SK-N-SH (cell line): ENCODE data around the gene SLC33A1. TPM values are rescaled to one million over a fixed set of nuclear protein-coding genes. Genes with fewer than 3 reads are reported as not detected.

Experiments used
- CTCF ChIA-PET: fragments of 300-600, 350-600 bp; formaldehyde crosslinking; extraction: SDS; loops from one replicate; lab custom pipeline; 2021; lab: Yijun Ruan, JAX
- POLR2A ChIA-PET: fragments of 350-600 bp; sonication (Branson Sonifier 250); formaldehyde crosslinking; extraction: SDS; loops from one replicate; lab custom pipeline; 2020; ENCODE audit warnings: antibody characterized with exemption, inconsistent platforms; lab: Yijun Ruan, JAX
- DNase-seq: peaks from one replicate; pipeline ENCODE4 v3.0.0; 2012
- H2AFZ ChIP-seq: fragments of 200-600 bp; sonication (generic); 2 replicates; pipeline ENCODE4 v1.8.1; 2016; ENCODE audit warnings: antibody characterized with exemption, mild to moderate bottlenecking, low read depth
- H3F3A ChIP-seq: fragments of 200-600 bp; sonication (generic); replicated peaks from 2 replicates; pipeline ENCODE3; 2016; ENCODE audit warnings: antibody characterized with exemption, mild to moderate bottlenecking; ENCODE audit not compliant: insufficient read depth
- H3K27ac ChIP-seq, 2 experiments: fragments of 200-500 bp in 1 of 2; fragments of 200-600 bp in 1 of 2; sonication (Bioruptor generic) in 1 of 2; sonication (generic), shearing (Covaris generic) in 1 of 2; 2 replicates each; pipeline versions ENCODE4 v1.5.1 to v1.6.1; 2014 to 2016; ENCODE audit warnings: low read depth in 2 of 2, inconsistent platforms in 1 of 2, low read length in 1 of 2, mild to moderate bottlenecking in 1 of 2, mixed read lengths in 1 of 2
- H3K27me3 ChIP-seq: fragments of 200-600 bp; sonication (generic), shearing (Covaris generic); 2 replicates; pipeline ENCODE4 v1.6.1; 2016; ENCODE audit warnings: mixed run types; ENCODE audit not compliant: insufficient read depth
- H3K36me3 ChIP-seq, 2 experiments: fragments of 200-500 bp in 1 of 2; fragments of 200-600 bp in 1 of 2; sonication (Bioruptor generic) in 1 of 2; sonication (generic) in 1 of 2; replicated peaks in 1 of 2; 2 replicates each; pipeline versions ENCODE3 to v1.5.1; 2014 to 2016; ENCODE audit warnings: low read length in 1 of 2, mild to moderate bottlenecking in 1 of 2; ENCODE audit not compliant: insufficient read depth in 2 of 2, control insufficient read depth in 1 of 2
- H3K4me1 ChIP-seq, 2 experiments: fragments of 200-500 bp in 1 of 2; fragments of 200-600 bp in 1 of 2; sonication (Bioruptor generic) in 1 of 2; sonication (generic), shearing (Covaris generic) in 1 of 2; 2 replicates each; pipeline versions ENCODE4 v1.5.1 to v1.6.1; 2014 to 2016; ENCODE audit warnings: low read depth in 1 of 2, low read length in 1 of 2, mixed run types in 1 of 2; ENCODE audit not compliant: insufficient read depth in 2 of 2, control insufficient read depth in 1 of 2
- H3K4me2 ChIP-seq: fragments of 200-600 bp; sonication (generic), shearing (Covaris generic); 2 replicates; pipeline ENCODE4 v1.6.1; 2017; ENCODE audit warnings: mixed run types
- H3K4me3 ChIP-seq, 2 experiments: fragments of 200-500 bp in 1 of 2; fragments of 200-600 bp in 1 of 2; sonication (Bioruptor generic) in 1 of 2; sonication (generic), shearing (Covaris generic) in 1 of 2; 2 replicates each; pipeline versions ENCODE4 v1.5.1 to v1.8.1; 2014 to 2016; ENCODE audit warnings: low read depth in 2 of 2, inconsistent platforms in 1 of 2, low read length in 1 of 2, mild to moderate bottlenecking in 1 of 2, mixed read lengths in 1 of 2, moderate library complexity in 1 of 2
- H3K79me2 ChIP-seq: fragments of 200-600 bp; sonication (generic); 2 replicates; pipeline ENCODE4 v1.8.1; 2017; ENCODE audit warnings: mild to moderate bottlenecking; ENCODE audit not compliant: insufficient read depth
- H3K9ac ChIP-seq: fragments of 200-600 bp; sonication (generic); 2 replicates; pipeline ENCODE4 v1.6.1; 2017; ENCODE audit warnings: mixed run types
- H3K9me2 ChIP-seq: fragments of 200-600 bp; sonication (generic); 2 replicates; pipeline ENCODE4 v1.6.1; 2017; ENCODE audit warnings: mixed run types
- H3K9me3 ChIP-seq: fragments of 200-600 bp; sonication (generic); 2 replicates; pipeline ENCODE4 v1.6.1; 2017; ENCODE audit warnings: mixed run types, mild to moderate bottlenecking, moderate library complexity
- H4K20me1 ChIP-seq: fragments of 200-600 bp; sonication (generic); 2 replicates; pipeline ENCODE4 v1.6.1; 2017; ENCODE audit warnings: mild to moderate bottlenecking, mixed run types; ENCODE audit not compliant: insufficient read depth
- CHD2 ChIP-seq: fragments of 150-350 bp; IDR thresholded peaks from 2 replicates; pipeline ENCODE4 v1.6.1; 2018; ENCODE audit warnings: low read length; ENCODE audit not compliant: partially characterized antibody
- ELF1 ChIP-seq: IDR thresholded peaks from 2 replicates; pipeline ENCODE4 v1.4.0; 2012
- EP300 ChIP-seq, 2 experiments: IDR thresholded peaks; 2 replicates each; pipeline versions ENCODE4 v1.4.0 to v1.6.1; 2012; ENCODE audit warnings: borderline replicate concordance in 1 of 2, low read depth in 1 of 2, low read length in 1 of 2
- FOSL2 ChIP-seq: IDR thresholded peaks from 2 replicates; pipeline ENCODE4 v1.4.0; 2012; ENCODE audit warnings: low read depth, mild to moderate bottlenecking, moderate library complexity, borderline replicate concordance
- GABPA ChIP-seq: IDR thresholded peaks from 2 replicates; pipeline ENCODE4 v1.4.0; 2012; ENCODE audit warnings: low read depth, mild to moderate bottlenecking
- MEF2A ChIP-seq: IDR thresholded peaks from 2 replicates; pipeline ENCODE4 v1.4.0; 2012; ENCODE audit warnings: low read depth, borderline replicate concordance
- NFIC ChIP-seq: IDR thresholded peaks from 2 replicates; pipeline ENCODE4 v1.4.0; 2012; ENCODE audit warnings: borderline replicate concordance
- NRF1 ChIP-seq: IDR thresholded peaks from 2 replicates; pipeline ENCODE4 v1.6.1; 2012; ENCODE audit warnings: low read depth, mild to moderate bottlenecking, low read length
- RFX5 ChIP-seq: IDR thresholded peaks from 2 replicates; pipeline ENCODE4 v1.6.1; 2012; ENCODE audit warnings: mild to moderate bottlenecking, improper control_type of control experiment, low read length
- RXRA ChIP-seq: IDR thresholded peaks from 2 replicates; pipeline ENCODE4 v1.4.0; 2012; ENCODE audit warnings: low read depth, mild to moderate bottlenecking, borderline replicate concordance
- SIN3A ChIP-seq: IDR thresholded peaks from 2 replicates; pipeline ENCODE4 v1.6.1; 2012; ENCODE audit warnings: low read depth, mild to moderate bottlenecking, low read length, moderate library complexity, borderline replicate concordance
- SMC3 ChIP-seq: IDR thresholded peaks from 2 replicates; pipeline ENCODE4 v1.6.1; 2012; ENCODE audit warnings: low read depth, low read length, improper control_type of control experiment
- TEAD4 ChIP-seq: IDR thresholded peaks from 2 replicates; pipeline ENCODE4 v1.4.0; 2012; ENCODE audit warnings: mild to moderate bottlenecking, borderline replicate concordance; ENCODE audit not compliant: insufficient read depth
- USF1 ChIP-seq: IDR thresholded peaks from 2 replicates; pipeline ENCODE4 v1.4.0; 2012; ENCODE audit warnings: low read depth, borderline replicate concordance
- ZBTB33 ChIP-seq: IDR thresholded peaks from 2 replicates; pipeline ENCODE4 v1.4.0; 2012; ENCODE audit warnings: low read depth, borderline replicate concordance
- WGBS: methylation state at CpG from one replicate; pipeline ENCODE4 v1.1.6; 2017; ENCODE audit warnings: low lambda C conversion rate; 5-methylcytosine and 5-hydroxymethylcytosine counted together
- polyA plus RNA-seq, 3 experiments: library from polyadenylated mRNA; depleted of rRNA; stranded (reverse); fragments of >200 nt; gene quantifications; 2 replicates each; pipeline ENCODE4 v1.2.3, GENCODE V29; 2012
- TF ChIP-seq, protein P1 (sequence below): IDR thresholded peaks from 2 replicates; pipeline ENCODE4 v1.4.0; 2012; ENCODE audit warnings: low read depth
- TF ChIP-seq, protein P2 (sequence below): fragments of 150-350 bp; IDR thresholded peaks from 2 replicates; pipeline ENCODE4 v1.6.1; 2016; ENCODE audit warnings: mild to moderate bottlenecking, low read depth, low read length
- TF ChIP-seq, protein P3 (sequence below): IDR thresholded peaks from 2 replicates; pipeline ENCODE4 v1.6.1; 2012; ENCODE audit warnings: mild to moderate bottlenecking, low read depth, low read length, moderate library complexity

SLC33A1 gene
- polyA plus RNA-seq, 1 of the 3 experiments (the other 2 are of a cell fraction): 10.3 TPM

DNA sequence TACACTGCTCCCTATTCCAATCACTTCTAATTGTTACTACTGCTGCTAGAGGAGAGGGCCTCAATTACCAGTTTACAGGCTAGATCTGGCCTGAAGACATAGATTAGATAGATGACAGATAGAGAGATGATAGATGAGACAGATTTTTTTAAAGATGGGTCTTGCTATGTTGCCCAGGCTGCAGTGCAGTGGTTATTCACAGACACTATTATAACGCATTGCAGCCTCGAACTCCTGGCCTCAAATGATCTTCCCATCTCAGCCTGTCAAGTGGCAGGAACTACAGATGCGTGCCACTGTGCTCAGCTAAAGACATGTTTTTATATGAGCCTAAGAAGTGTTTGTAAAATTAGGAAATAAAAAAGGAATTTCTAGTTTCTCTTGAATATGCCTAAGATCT lies 6.2 kb downstream of the SLC33A1 start:
- peaks cover 0 to 10% of the 10 kb centered on the region in 2 experiments; a peak in 3 of 4 replicates for H3K4me1 ChIP-seq
- no peak overlapping the region for H3K27ac ChIP-seq
- peaks cover 23% of the 10 kb centered on the region for H4K20me1 ChIP-seq
- POLR2A ChIA-PET: no interaction called here
- H3K9ac ChIP-seq: no peak overlapping the region
- H3F3A ChIP-seq: peaks cover 11% of the 10 kb centered on the region
- no peak overlapping the region for H2AFZ ChIP-seq
- CTCF ChIA-PET: interaction anchor here (1.2 to 1.8 kb wide), 2 partner anchors 42 to 43 kb away, joined by 3 to 8 read pairs; partner anchors contain the start of gene C3orf33
- no peak overlapping the region for H3K4me2 ChIP-seq
- peaks cover 93% of the 10 kb centered on the region for H3K79me2 ChIP-seq
- no peak for DNase-seq
- H3K36me3 ChIP-seq: peaks cover 0 to 19% of the 10 kb centered on the region in 2 experiments
- TF ChIP-seq USF1: no peak
- no peak for TF ChIP-seq EP300 (IDR thresholded peaks at IDR 0.05; ENCODE audit: borderline replicate concordance in 1 of 2, low read depth in 1 of 2, low read length in 1 of 2)
- no peak for TF ChIP-seq MEF2A
- no peak for TF ChIP-seq TEAD4
- TF ChIP-seq ELF1: no peak
- TF ChIP-seq GABPA: no peak
- no peak for TF ChIP-seq NRF1
- no peak for TF ChIP-seq NFIC
- no peak for TF ChIP-seq ZBTB33
- TF ChIP-seq SIN3A: no peak
- TF ChIP-seq, protein P1, sequence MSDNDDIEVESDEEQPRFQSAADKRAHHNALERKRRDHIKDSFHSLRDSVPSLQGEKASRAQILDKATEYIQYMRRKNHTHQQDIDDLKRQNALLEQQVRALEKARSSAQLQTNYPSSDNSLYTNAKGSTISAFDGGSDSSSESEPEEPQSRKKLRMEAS: no peak
- no peak for TF ChIP-seq RFX5
- no peak for TF ChIP-seq RXRA
- no peak overlapping the region for H3K4me3 ChIP-seq
- WGBS: 88% methylated on average over 3 of the region's 3 CpGs
- no peaks in the 10 kb centered on the region for H3K9me3 ChIP-seq
- H3K9me2 ChIP-seq: no peaks in the 10 kb centered on the region
- no peaks in the 10 kb centered on the region for H3K27me3 ChIP-seq

- peaks cover 11% of the 10 kb centered on the region for H3F3A ChIP-seq
- POLR2A ChIA-PET: no interaction called here
- peaks cover 23% of the 10 kb centered on the region; the same call in 1 of the 2 replicates for H4K20me1 ChIP-seq
- H3K4me2 ChIP-seq: no peak overlapping the region
- no peak overlapping the region for H3K27ac ChIP-seq
- peaks cover 0 to under 1% of the 10 kb centered on the region in 2 experiments; a peak in 1 of 4 replicates for H3K4me1 ChIP-seq
- H3K9ac ChIP-seq: no peak overlapping the region
- CTCF ChIA-PET: interaction anchor here (0.5 to 1.1 kb wide), 3 partner anchors 24 to 1558 kb away, joined by 3 to 4 read pairs (median 3); partner anchors contain the start of gene C3orf33
- 97% methylated on average over 3 of the region's 3 CpGs for WGBS
- no peaks in the 10 kb centered on the region for H3K9me3 ChIP-seq
- no peaks in the 10 kb centered on the region for H3K27me3 ChIP-seq
- no peak overlapping the region for H3K4me3 ChIP-seq
- no peaks in the 10 kb centered on the region for H3K9me2 ChIP-seq
- peaks cover 81% of the 10 kb centered on the region for H3K79me2 ChIP-seq
- H2AFZ ChIP-seq: no peak overlapping the region
- no peak for DNase-seq
- peaks cover 0 to 22% of the 10 kb centered on the region in 2 experiments for H3K36me3 ChIP-seq
- TF ChIP-seq ELF1 (no peak), RXRA (no peak), USF1 (no peak), MEF2A (no peak), FOSL2 (no peak), NFIC (no peak), SMC3 (no peak), CHD2 (no peak)
- TF ChIP-seq, protein P2, sequence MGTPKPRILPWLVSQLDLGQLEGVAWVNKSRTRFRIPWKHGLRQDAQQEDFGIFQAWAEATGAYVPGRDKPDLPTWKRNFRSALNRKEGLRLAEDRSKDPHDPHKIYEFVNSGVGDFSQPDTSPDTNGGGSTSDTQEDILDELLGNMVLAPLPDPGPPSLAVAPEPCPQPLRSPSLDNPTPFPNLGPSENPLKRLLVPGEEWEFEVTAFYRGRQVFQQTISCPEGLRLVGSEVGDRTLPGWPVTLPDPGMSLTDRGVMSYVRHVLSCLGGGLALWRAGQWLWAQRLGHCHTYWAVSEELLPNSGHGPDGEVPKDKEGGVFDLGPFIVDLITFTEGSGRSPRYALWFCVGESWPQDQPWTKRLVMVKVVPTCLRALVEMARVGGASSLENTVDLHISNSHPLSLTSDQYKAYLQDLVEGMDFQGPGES: no peak
- TF ChIP-seq, protein P1: no peak
- TF ChIP-seq, protein P3, sequence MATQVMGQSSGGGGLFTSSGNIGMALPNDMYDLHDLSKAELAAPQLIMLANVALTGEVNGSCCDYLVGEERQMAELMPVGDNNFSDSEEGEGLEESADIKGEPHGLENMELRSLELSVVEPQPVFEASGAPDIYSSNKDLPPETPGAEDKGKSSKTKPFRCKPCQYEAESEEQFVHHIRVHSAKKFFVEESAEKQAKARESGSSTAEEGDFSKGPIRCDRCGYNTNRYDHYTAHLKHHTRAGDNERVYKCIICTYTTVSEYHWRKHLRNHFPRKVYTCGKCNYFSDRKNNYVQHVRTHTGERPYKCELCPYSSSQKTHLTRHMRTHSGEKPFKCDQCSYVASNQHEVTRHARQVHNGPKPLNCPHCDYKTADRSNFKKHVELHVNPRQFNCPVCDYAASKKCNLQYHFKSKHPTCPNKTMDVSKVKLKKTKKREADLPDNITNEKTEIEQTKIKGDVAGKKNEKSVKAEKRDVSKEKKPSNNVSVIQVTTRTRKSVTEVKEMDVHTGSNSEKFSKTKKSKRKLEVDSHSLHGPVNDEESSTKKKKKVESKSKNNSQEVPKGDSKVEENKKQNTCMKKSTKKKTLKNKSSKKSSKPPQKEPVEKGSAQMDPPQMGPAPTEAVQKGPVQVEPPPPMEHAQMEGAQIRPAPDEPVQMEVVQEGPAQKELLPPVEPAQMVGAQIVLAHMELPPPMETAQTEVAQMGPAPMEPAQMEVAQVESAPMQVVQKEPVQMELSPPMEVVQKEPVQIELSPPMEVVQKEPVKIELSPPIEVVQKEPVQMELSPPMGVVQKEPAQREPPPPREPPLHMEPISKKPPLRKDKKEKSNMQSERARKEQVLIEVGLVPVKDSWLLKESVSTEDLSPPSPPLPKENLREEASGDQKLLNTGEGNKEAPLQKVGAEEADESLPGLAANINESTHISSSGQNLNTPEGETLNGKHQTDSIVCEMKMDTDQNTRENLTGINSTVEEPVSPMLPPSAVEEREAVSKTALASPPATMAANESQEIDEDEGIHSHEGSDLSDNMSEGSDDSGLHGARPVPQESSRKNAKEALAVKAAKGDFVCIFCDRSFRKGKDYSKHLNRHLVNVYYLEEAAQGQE: no peak
These were observed 8.1 kb downstream of the SLC33A1 start for GRCh38 chr3:155846119-155846518.
